HCT116 (cell line): ENCODE measurements around the gene GOSR1. TPM values are rescaled to one million over a fixed set of nuclear protein-coding genes. Genes with fewer than 3 reads are reported as not detected.

Source experiments
- ATAC-seq: fragments of 200-7000 bp; cut with Tn5 transposase; 2 replicates; pipeline ENCODE4 v1.9.1; 2020; ENCODE audit warnings: mild to moderate bottlenecking, moderate library complexity
- BruUV-seq: library from RNA; stranded (reverse); fragments of 400-500 nt; replicated peaks from 2 replicates; lab custom pipeline; 2021; lab: Mats Ljungman, UMichigan
- CTCF ChIA-PET: fragments of 300-600 bp; sonication (Branson Sonifier 250); formaldehyde crosslinking; loops from one replicate; lab custom pipeline; 2021; ENCODE audit warnings: antibody characterized with exemption; lab: Charles Lee
- POLR2A ChIA-PET: fragments of 300-600, 350-600 bp; sonication (Branson Sonifier 250); formaldehyde crosslinking; loops from one replicate; lab custom pipeline; 2021; ENCODE audit warnings: antibody characterized with exemption; lab: Charles Lee
- RAD21 ChIA-PET, 2 experiments: fragments of 300-600 bp; sonication (Branson Sonifier 250); formaldehyde crosslinking; loops; one replicate each; lab custom pipeline; 2023; ENCODE audit warnings: low total read pairs in 2 of 2; ENCODE audit not compliant: uncharacterized antibody in 2 of 2, unreplicated experiment in 2 of 2, low non-redundant PET in 1 of 2; lab: Charles Lee
- DNase-seq: peaks from one replicate; pipeline ENCODE4 v3.0.0-alpha.2; 2010; ENCODE audit warnings: low read depth, low spot score
- H2AFZ ChIP-seq: fragments of 200-600 bp; shearing (Covaris generic), sonication (generic); 2 replicates; pipeline ENCODE4 v1.6.1; 2017; ENCODE audit warnings: low read depth, mixed run types, mixed read lengths, antibody characterized with exemption, low read length; ENCODE audit not compliant: poor library complexity, severe bottlenecking
- H3K27ac ChIP-seq: 2 replicates; pipeline ENCODE4 v1.5.1; 2012; ENCODE audit warnings: low read depth, low read length
- H3K27me3 ChIP-seq: fragments of 200-600 bp; sonication (generic); 2 replicates; pipeline ENCODE4 v1.6.1; 2016; ENCODE audit warnings: mixed run types, low read length, mixed read lengths; ENCODE audit not compliant: insufficient read depth
- H3K36me3 ChIP-seq, 2 experiments: fragments of 200-500 bp in 1 of 2; fragments of 200-600 bp in 1 of 2; sonication (Bioruptor generic) in 1 of 2; sonication (generic) in 1 of 2; 2 replicates each; pipeline versions ENCODE4 v1.5.1 to v1.6.1; 2014 to 2016; ENCODE audit warnings: low read length in 2 of 2, inconsistent platforms in 1 of 2, mixed read lengths in 1 of 2, mixed run types in 1 of 2; ENCODE audit not compliant: insufficient read depth in 2 of 2, control insufficient read depth in 1 of 2
- H3K4me1 ChIP-seq, 2 experiments: fragments of 200-600 bp in 1 of 2; sonication (generic) in 1 of 2; 2 replicates each; pipeline versions ENCODE4 v1.5.1 to v1.6.1; 2012 to 2017; ENCODE audit warnings: low read length in 2 of 2, inconsistent platforms in 1 of 2, mild to moderate bottlenecking in 1 of 2, mixed read lengths in 1 of 2, mixed run types in 1 of 2, moderate library complexity in 1 of 2; ENCODE audit not compliant: insufficient read depth in 2 of 2, control insufficient read depth in 1 of 2
- H3K4me2 ChIP-seq: fragments of 200-600 bp; sonication (generic); 2 replicates; pipeline ENCODE4 v1.6.1; 2017; ENCODE audit warnings: mixed run types, low read length, mixed read lengths
- H3K4me3 ChIP-seq, 2 experiments: fragments of 200-600 bp in 1 of 2; sonication (generic) in 1 of 2; replicated peaks in 1 of 2; 2 replicates each; pipeline ENCODE4 v1.5.1; 2011 to 2016; ENCODE audit warnings: low read length in 2 of 2, control low read depth in 1 of 2, low read depth in 1 of 2, mild to moderate bottlenecking in 1 of 2, mixed read lengths in 1 of 2, mixed run types in 1 of 2
- H3K79me2 ChIP-seq: fragments of 200-600 bp; sonication (generic); 2 replicates; pipeline ENCODE4 v1.6.1; 2017; ENCODE audit warnings: mild to moderate bottlenecking, mixed run types, low read length, moderate library complexity, mixed read lengths; ENCODE audit not compliant: insufficient read depth
- H3K9ac ChIP-seq: fragments of 200-600 bp; sonication (generic); 2 replicates; pipeline ENCODE4 v1.6.1; 2016; ENCODE audit warnings: low read length, mixed read lengths
- H3K9me2 ChIP-seq: fragments of 200-600 bp; sonication (generic), shearing (Covaris generic); 2 replicates; pipeline ENCODE4 v1.6.1; 2017; ENCODE audit warnings: mixed run types, mild to moderate bottlenecking, moderate library complexity; ENCODE audit not compliant: insufficient read depth
- H3K9me3 ChIP-seq, 2 experiments: fragments of 200-500 bp in 1 of 2; fragments of 200-600 bp in 1 of 2; sonication (Bioruptor generic) in 1 of 2; sonication (generic) in 1 of 2; 2 replicates each; pipeline ENCODE4 v1.6.1; 2014 to 2017; ENCODE audit warnings: low read length in 2 of 2, mixed read lengths in 2 of 2, inconsistent platforms in 1 of 2, low read depth in 1 of 2, mild to moderate bottlenecking in 1 of 2, mixed run types in 1 of 2, moderate library complexity in 1 of 2; ENCODE audit not compliant: control insufficient read depth in 1 of 2, insufficient read depth in 1 of 2
- H4K20me1 ChIP-seq: fragments of 200-600 bp; sonication (generic), shearing (Covaris generic); 2 replicates; pipeline ENCODE4 v1.6.1; 2017; ENCODE audit warnings: mixed run types, mild to moderate bottlenecking, moderate library complexity; ENCODE audit not compliant: insufficient read depth
- ATF3 ChIP-seq: IDR thresholded peaks from 2 replicates; pipeline ENCODE4 v1.6.1; 2012
- CBX3 ChIP-seq: IDR thresholded peaks from 2 replicates; pipeline ENCODE4 v1.6.1; 2012; ENCODE audit warnings: low read depth
- CEBPB ChIP-seq: IDR thresholded peaks from 2 replicates; pipeline ENCODE4 v1.6.1; 2012; ENCODE audit warnings: low read depth
- CTCF ChIP-seq, 3 experiments: fragments of 200-600 bp in 1 of 3; sonication (generic) in 1 of 3; IDR thresholded peaks in 2 of 3; conservative IDR thresholded peaks in 1 of 3; 2 replicates each; pipeline ENCODE4 v1.5.1; 2012 to 2017; ENCODE audit warnings: low read depth in 2 of 3, low read length in 2 of 3, antibody characterized with exemption in 1 of 3, borderline replicate concordance in 1 of 3, control low read depth in 1 of 3, mild to moderate bottlenecking in 1 of 3, mixed read lengths in 1 of 3, mixed run types in 1 of 3, moderate library complexity in 1 of 3; ENCODE audit not compliant: insufficient read depth in 1 of 3
- EGR1 ChIP-seq: IDR thresholded peaks from 2 replicates; pipeline ENCODE4 v1.6.1; 2012; ENCODE audit warnings: low read depth
- ELF1 ChIP-seq: IDR thresholded peaks from 2 replicates; pipeline ENCODE4 v1.6.1; 2012; ENCODE audit warnings: low read depth, borderline replicate concordance
- EZH2 ChIP-seq: fragments of 200-600 bp; sonication (generic); IDR thresholded peaks from 2 replicates; pipeline ENCODE4 v1.6.1; 2017; ENCODE audit warnings: antibody characterized with exemption, mixed run types
- EZH2phosphoT487 ChIP-seq: fragments of 200-600 bp; IDR thresholded peaks from 2 replicates; pipeline ENCODE4 v1.6.1; 2018; ENCODE audit warnings: antibody characterized with exemption, borderline replicate concordance
- FOSL1 ChIP-seq: IDR thresholded peaks from 2 replicates; pipeline ENCODE4 v1.6.1; 2012; ENCODE audit warnings: low read depth
- MAX ChIP-seq: IDR thresholded peaks from 2 replicates; pipeline ENCODE4 v1.6.1; 2012
- POLR2A ChIP-seq: IDR thresholded peaks from 2 replicates; pipeline ENCODE4 v1.7.0; 2011; ENCODE audit warnings: borderline replicate concordance; ENCODE audit not compliant: insufficient read depth, insufficient read length; ENCODE audit errors: extremely low read depth
- POLR2AphosphoS5 ChIP-seq: IDR thresholded peaks from 2 replicates; pipeline ENCODE4 v1.6.1; 2011; ENCODE audit warnings: mild to moderate bottlenecking, low read depth, low read length, moderate library complexity
- RAD21 ChIP-seq: IDR thresholded peaks from 2 replicates; pipeline ENCODE4 v1.6.1; 2012; ENCODE audit warnings: low read depth, mild to moderate bottlenecking
- REST ChIP-seq: IDR thresholded peaks from 2 replicates; pipeline ENCODE4 v1.6.1; 2012; ENCODE audit warnings: low read depth
- SIN3A ChIP-seq: IDR thresholded peaks from 2 replicates; pipeline ENCODE4 v1.6.1; 2012; ENCODE audit warnings: low read depth
- SP1 ChIP-seq: IDR thresholded peaks from 2 replicates; pipeline ENCODE4 v1.6.1; 2012; ENCODE audit warnings: low read depth
- TCF7L2 ChIP-seq: IDR thresholded peaks from 2 replicates; pipeline ENCODE4 v1.7.0; 2011; ENCODE audit warnings: borderline replicate concordance, inconsistent platforms; ENCODE audit not compliant: insufficient read depth, insufficient read length; ENCODE audit errors: extremely low read depth
- ZBTB33 ChIP-seq: IDR thresholded peaks from 2 replicates; pipeline ENCODE4 v1.6.1; 2011; ENCODE audit warnings: mild to moderate bottlenecking, low read length, moderate library complexity; ENCODE audit not compliant: insufficient replicate concordance; ENCODE audit errors: extremely low read depth
- ZFX ChIP-seq: fragments of 450-650 bp; IDR thresholded peaks from 2 replicates; pipeline ENCODE4 v1.6.1; 2017
- ZNF274 ChIP-seq: fragments of 200-500 bp; sonication (Bioruptor generic); IDR thresholded peaks from 2 replicates; pipeline ENCODE4 v1.6.1; 2014; ENCODE audit warnings: mild to moderate bottlenecking, low read depth, low read length, inconsistent platforms
- intact Hi-C: fragments of 100-400 bp; cut with micrococcal nuclease; formaldehyde crosslinking; loops from 2 replicates; pipeline ENCODE4 v1.10.0; 2022
- total RNA-seq: library from RNA; stranded (reverse); gene quantifications from one replicate; pipeline ENCODE4 v1.2.1, GENCODE V29; 2021; ENCODE audit not compliant: unreplicated experiment

Gene GOSR1
- total RNA-seq, 1 experiment from 2014 or later, result 48.8 TPM

- H3K9ac ChIP-seq, result no peak overlapping the region
- no peak overlapping the region for H3K4me3 ChIP-seq
- CTCF ChIA-PET, result no interaction called here
- DNase-seq, result no peak
- H3K4me1 ChIP-seq, result no peaks in the 10 kb centered on the region
- H3K27me3 ChIP-seq, result no peaks in the 10 kb centered on the region
- no peaks in the 10 kb centered on the region for H4K20me1 ChIP-seq
- H3K36me3 ChIP-seq, result no peaks in the 10 kb centered on the region
- no peak overlapping the region for H3K27ac ChIP-seq
- H3K9me2 ChIP-seq, result no peaks in the 10 kb centered on the region
- H3K79me2 ChIP-seq, result no peaks in the 10 kb centered on the region
- no peaks in the 10 kb centered on the region for H3K9me3 ChIP-seq
- BruUV-seq, result no TSS peak
- no peak overlapping the region for H3K4me2 ChIP-seq
- intact Hi-C loops, result loop anchor here (5.0 kb wide), 1 partner anchor 457 kb away; no protein-coding TSS in a partner anchor
- no peak overlapping the region for H2AFZ ChIP-seq
- RAD21 ChIA-PET, result no interaction called here
- TF ChIP-seq CTCF (IDR thresholded peaks at IDR 0.05 in 2 of 3, conservative IDR thresholded peaks at IDR 0.05 in 1 of 3; ENCODE audit: borderline replicate concordance in 1 of 3, insufficient read depth in 1 of 3, low read depth in 2 of 3, low read length in 2 of 3) (no peak), MAX (no peak), EGR1 (no peak), RAD21 (no peak), ZBTB33 (no peak), CEBPB (no peak), REST (no peak), ELF1 (no peak), POLR2A (no peak), POLR2AphosphoS5 (no peak), FOSL1 (no peak), EZH2phosphoT487 (no peak), ZNF274 (no peak), CBX3 (no peak), TCF7L2 (no peak), ZFX (no peak), ATF3 (no peak), SIN3A (no peak), SP1 (no peak), EZH2 (no peak)
- TF ChIP-seq, all 23 proteins: peak for 0
- no peak for ATAC-seq
- POLR2A ChIA-PET, result no interaction called here
These were observed 81.7 kb downstream of the GOSR1 start for GRCh38 chr17:30558686-30559545.
